ENCODE data around the gene P2RY11.

GRCh38 chr19:10095622-10095947 is 15.9 kb upstream of the P2RY11 start:
- TF ChIP-seq CTCF (IDR thresholded peaks at IDR 0.05) = no peak
- no peak for TF ChIP-seq POLR2A (IDR thresholded peaks at IDR 0.05)

Data from body of pancreas (tissue), 4 donors.